ENCODE measurements around the gene POU2F1.

DNA sequence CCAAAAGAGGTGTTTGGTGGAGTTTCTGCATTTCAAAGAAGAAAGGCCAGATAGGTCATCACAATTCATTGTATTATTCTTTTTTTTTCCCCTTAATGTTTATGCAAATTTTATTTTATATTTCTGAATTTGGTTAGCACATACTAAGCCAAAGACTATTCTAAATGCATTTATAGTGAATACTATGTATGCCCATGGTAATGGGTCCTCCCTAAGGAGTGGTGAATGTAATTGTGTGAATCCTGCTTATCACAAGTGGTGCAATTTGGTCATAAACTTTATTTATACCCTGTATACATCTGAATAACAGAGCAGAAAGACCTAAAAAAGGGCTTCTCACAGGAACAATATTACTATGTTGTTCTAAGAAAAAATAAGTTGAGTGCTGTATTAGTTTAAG lies 198.6 kb downstream of the POU2F1 start:
- TF ChIP-seq EGR1 (IDR thresholded peaks at IDR 0.05; ENCODE audit: low read depth in 2 of 2) = no peak
- TF ChIP-seq JUND (IDR thresholded peaks at IDR 0.05) = no peak
